HAP-1 (cell line): ENCODE measurements around the gene EREG.

Experiments
- DNase-seq, 2 experiments: peaks; one replicate each; pipeline ENCODE4 v3.0.0-alpha.2; 2016 to 2020; ENCODE audit warnings: low spot score in 2 of 2
- H3K27me3 ChIP-seq: fragments of 250-450 bp; sonication (Bioruptor Pico); 2 replicates; pipeline ENCODE4 v1.5.1; 2020; ENCODE audit warnings: low read depth, mild to moderate bottlenecking, moderate library complexity
- H3K36me3 ChIP-seq: fragments of 250-450 bp; sonication (Bioruptor Pico); replicated peaks from 2 replicates; pipeline ENCODE4 v1.5.1; 2020; ENCODE audit warnings: mild to moderate bottlenecking
- H3K4me1 ChIP-seq: fragments of 250-450 bp; sonication (Bioruptor Pico); 2 replicates; pipeline ENCODE4 v1.5.1; 2020; ENCODE audit warnings: mild to moderate bottlenecking
- H3K4me3 ChIP-seq: fragments of 250-450 bp; sonication (Bioruptor Pico); 2 replicates; pipeline ENCODE4 v1.5.1; 2020; ENCODE audit warnings: mild to moderate bottlenecking, moderate library complexity
- H3K9me3 ChIP-seq: fragments of 250-450 bp; sonication (Bioruptor Pico); 2 replicates; pipeline ENCODE4 v1.5.1; 2020; ENCODE audit warnings: mild to moderate bottlenecking, moderate library complexity
- in situ Hi-C: fragments of 300-500 bp; cut with MboI; formaldehyde crosslinking; loops from 3 replicates; pipeline ENCODE4 v1.14.3; 2020; ENCODE audit warnings: low sequenced_read_pairs, inconsistent platforms, mixed read lengths

EREG gene

DNA sequence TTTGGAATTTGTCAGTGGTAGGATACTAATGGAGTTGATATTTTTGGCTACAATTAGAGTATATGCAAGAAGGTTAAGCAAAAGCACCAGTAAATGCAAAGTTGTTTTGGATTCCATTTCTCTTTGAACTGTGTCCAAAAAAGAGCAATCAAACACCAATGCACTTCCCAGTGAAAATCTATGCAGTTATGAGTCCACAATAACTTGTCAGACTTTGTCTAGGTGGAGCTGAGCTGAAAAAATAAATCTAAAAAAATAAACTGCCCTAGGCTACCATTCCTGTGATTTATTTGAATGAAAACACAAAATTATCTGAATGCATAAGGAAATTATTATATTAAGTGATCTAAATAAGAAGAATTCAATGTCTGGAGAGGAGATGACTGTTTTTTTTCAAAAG lies 42.9 kb downstream of the EREG start:
- no peaks in the 10 kb centered on the region for H3K4me1 ChIP-seq
- H3K27me3 ChIP-seq = no peaks in the 10 kb centered on the region
- H3K9me3 ChIP-seq = no peaks in the 10 kb centered on the region
- H3K36me3 ChIP-seq = no peaks in the 10 kb centered on the region
- H3K4me3 ChIP-seq = no peak overlapping the region
- in situ Hi-C loops = no loop called here
- no peak for DNase-seq

DNA sequence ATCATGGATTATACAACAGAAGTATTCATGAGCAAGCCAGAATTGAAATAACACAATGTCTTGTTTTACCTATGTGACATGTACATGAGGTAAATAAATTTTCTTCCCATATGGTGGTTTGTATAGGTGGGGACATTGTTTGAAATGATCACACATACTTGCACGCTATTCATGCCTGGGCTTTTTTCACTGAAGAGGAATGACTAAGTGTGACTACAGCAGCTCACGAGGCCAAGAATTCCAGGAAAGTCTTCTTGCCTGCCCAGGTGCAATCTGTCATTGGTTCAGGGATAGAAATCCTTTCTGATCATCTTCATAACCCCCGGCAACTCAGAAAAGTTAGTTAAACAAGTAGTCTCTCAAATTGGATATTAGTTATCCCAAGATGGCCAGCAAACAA lies 43.7 kb downstream of the EREG start:
- H3K9me3 ChIP-seq = no peaks in the 10 kb centered on the region
- no peak overlapping the region for H3K4me3 ChIP-seq
- H3K36me3 ChIP-seq = no peaks in the 10 kb centered on the region
- no peak for DNase-seq
- no peaks in the 10 kb centered on the region for H3K4me1 ChIP-seq
- in situ Hi-C loops = no loop called here
- H3K27me3 ChIP-seq = no peaks in the 10 kb centered on the region

DNA sequence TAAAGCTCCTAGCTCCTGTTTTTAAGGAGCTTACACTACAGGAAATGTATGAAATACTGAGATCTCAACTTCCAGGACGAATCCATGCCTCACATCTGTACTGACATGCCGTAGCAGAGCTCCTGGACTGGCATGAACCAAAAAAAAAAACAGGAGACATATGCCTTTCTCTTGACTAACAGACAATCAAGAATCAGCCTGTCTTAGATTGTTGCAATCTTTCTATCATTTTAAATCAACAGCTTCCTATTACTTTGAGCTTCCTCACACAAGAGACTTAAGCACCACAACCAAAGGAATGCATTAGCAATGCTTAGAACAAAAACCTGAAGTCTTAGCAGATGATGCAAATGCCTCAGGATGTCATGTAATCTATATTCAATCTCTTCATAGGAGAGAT lies 45.3 kb downstream of the EREG start:
- in situ Hi-C loops = no loop called here
- Histone ChIP-seq H3K9me3 (no peaks in the 10 kb centered on the region), H3K4me3 (no peak overlapping the region), H3K27me3 (no peaks in the 10 kb centered on the region), H3K36me3 (no peaks in the 10 kb centered on the region), H3K4me1 (no peaks in the 10 kb centered on the region)
- no peak for DNase-seq

DNA sequence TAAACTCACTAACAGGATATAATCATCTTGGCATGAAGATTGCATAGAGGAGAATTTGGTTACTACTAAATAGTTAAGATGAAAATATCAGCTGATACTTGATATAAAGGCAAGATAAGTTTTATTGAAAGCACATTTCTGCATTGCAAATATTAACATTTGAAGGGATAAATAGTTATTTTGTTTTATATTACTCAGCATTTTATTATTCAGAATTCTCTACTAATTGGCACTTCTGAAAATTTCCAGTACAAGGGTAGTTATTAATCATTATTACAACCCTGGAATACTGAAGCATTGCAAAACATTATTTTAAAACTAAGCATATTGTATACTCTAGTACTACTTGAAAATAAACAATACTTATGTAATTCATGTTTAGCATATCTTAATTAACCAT lies 47.3 kb downstream of the EREG start:
- DNase-seq = no peak
- in situ Hi-C loops = no loop called here

DNA sequence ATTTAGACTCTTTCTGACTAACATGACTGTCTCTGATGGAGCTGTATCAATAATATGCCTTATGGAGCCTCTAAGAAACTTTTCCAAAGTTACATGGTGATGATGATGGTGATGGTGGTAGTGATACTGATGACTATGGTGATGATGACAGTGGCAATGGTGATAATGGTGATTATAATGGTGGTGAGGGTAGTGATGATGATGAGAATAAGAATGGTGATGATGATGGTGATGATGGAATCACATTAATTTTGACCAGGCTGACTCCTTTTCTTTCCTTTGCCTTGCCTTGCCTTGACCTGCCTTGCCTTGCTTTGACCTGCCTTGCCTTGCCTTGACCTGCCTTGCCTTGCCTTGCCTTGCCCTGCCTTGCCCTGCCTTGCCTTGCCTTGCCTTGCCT lies 48.3 kb downstream of the EREG start:
- DNase-seq = no peak
- in situ Hi-C loops = no loop called here
- Histone ChIP-seq H3K9me3 (no peaks in the 10 kb centered on the region), H3K36me3 (no peaks in the 10 kb centered on the region), H3K4me3 (no peak overlapping the region), H3K4me1 (no peaks in the 10 kb centered on the region), H3K27me3 (no peaks in the 10 kb centered on the region)

More for the DNA sequence above, 47.3 kb downstream of the EREG start:
- Histone ChIP-seq H3K4me3 (no peak overlapping the region), H3K36me3 (no peaks in the 10 kb centered on the region), H3K27me3 (no peaks in the 10 kb centered on the region), H3K4me1 (no peaks in the 10 kb centered on the region), H3K9me3 (no peaks in the 10 kb centered on the region)

DNA sequence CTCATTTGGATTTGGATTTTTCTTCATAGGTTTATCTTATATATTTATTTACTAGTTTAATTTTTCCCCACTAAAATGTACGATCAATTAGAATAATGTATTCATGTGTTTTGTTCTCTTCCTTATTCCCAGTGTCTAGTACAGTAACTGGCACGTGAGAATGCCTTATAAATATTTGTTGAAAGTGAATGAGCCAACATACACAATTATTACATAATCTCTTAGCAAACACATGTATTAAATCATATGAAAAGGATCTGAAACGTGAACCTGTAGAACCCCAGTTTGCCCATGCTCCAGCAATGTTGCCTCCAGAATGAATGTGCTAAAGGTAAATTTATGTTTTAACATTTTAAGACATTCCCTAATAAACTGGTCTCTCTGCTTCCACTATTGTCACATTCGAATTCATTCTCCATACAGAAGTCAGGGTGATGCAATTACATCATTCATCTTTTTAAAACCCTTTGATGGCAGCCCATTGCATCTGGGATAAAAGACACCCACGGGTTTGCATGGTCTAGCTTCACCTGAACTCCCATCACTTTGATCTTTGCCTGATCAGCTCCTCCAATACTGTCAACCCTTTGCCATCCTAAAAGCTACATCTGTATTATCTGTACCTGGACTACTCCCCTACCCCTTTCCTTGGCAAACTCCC lies 49.3 kb downstream of the EREG start:
- Histone ChIP-seq H3K9me3 (no peaks in the 10 kb centered on the region), H3K36me3 (no peaks in the 10 kb centered on the region), H3K27me3 (no peaks in the 10 kb centered on the region), H3K4me3 (no peak overlapping the region), H3K4me1 (no peaks in the 10 kb centered on the region)
- no peak for DNase-seq
- in situ Hi-C loops = no loop called here

DNA sequence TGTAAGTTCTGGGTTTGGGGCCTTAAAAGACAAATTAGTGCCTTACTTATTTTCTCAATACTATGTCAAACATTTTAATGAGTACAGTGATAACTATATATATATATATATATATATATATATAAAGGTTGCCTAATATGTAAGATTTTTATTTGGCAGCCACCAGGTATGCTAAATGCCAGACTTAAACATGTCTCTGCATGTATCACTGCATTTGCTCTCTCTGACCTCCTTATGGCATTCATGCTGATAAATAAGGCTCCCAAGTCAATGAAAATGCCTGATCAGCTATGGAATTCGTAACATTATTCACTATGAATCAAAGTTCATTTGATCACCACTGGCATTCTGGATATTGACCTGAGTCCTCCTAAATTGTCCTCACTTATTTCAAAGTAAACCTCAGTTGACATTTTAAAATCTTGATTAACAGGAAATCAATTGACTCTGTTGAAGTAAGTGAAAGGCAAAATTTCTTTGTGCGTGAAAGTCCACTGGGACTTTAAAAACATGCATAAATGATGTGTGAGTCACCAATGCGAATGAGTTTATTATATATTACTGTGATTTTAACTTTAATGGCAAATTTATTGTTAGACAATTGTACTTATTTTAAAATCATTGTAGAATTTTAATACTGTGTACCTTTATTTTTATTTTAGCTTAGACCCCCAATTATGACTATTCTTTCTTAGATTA lies 50.8 kb downstream of the EREG start:
- Histone ChIP-seq H3K4me1 (no peaks in the 10 kb centered on the region), H3K9me3 (no peaks in the 10 kb centered on the region), H3K4me3 (no peak overlapping the region), H3K27me3 (no peaks in the 10 kb centered on the region), H3K36me3 (no peaks in the 10 kb centered on the region)
- DNase-seq = no peak
- in situ Hi-C loops = no loop called here

DNA sequence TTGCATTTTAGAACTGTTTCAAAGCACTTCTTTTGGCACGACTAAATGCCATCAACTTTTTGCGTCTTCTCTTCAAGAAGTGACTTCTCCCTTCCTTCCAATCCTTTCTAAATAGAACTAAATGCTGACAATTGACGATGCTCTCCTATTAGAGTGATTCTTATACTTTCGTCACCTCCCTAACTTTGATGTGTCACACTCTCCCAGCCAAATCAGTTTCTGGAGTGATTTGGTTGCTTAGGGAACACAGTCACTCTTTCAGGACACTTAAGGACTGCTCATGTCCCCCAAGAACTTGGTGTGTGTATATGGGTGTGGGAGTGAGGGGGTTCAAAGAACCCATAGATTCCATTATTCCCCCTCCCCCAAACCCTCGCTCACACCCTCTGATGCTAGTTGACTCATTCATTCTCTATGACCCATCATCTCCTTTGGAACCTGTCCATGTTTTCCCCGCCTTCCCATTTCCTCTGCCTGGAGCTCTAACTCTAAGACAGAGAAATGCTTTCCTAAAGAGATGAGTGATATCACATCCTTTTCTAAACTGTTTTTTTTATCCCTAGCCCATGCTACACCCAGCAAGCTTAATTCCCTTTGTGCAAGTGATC lies 53.2 kb downstream of the EREG start:
- Histone ChIP-seq H3K27me3 (no peaks in the 10 kb centered on the region), H3K4me3 (no peak overlapping the region), H3K36me3 (no peaks in the 10 kb centered on the region), H3K4me1 (no peaks in the 10 kb centered on the region), H3K9me3 (no peaks in the 10 kb centered on the region)
- in situ Hi-C loops = no loop called here
- DNase-seq = no peak

DNA sequence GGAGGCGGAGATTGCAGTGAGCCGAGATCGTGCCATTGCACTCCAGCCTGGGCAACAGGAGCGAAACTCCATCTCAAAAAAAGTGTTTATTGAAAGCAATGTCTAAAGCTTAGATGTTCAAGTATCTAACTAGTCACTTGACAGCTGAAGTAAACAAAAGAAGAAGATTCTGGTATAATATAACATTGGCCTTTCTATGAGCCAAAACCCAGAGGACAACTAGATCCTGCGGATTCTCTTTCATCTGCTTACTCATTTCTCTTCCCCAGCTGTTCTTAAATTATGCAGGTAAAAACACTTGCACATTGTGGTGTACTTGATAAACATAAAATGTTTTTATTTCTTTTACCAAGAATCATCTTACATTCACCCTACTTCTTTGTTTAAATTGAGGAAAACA lies 55.9 kb downstream of the EREG start:
- no peaks in the 10 kb centered on the region for H3K27me3 ChIP-seq
- H3K4me3 ChIP-seq = no peak overlapping the region
- in situ Hi-C loops = no loop called here
- DNase-seq = no peak
- no peaks in the 10 kb centered on the region for H3K9me3 ChIP-seq
- no peaks in the 10 kb centered on the region for H3K4me1 ChIP-seq
- H3K36me3 ChIP-seq = no peaks in the 10 kb centered on the region

DNA sequence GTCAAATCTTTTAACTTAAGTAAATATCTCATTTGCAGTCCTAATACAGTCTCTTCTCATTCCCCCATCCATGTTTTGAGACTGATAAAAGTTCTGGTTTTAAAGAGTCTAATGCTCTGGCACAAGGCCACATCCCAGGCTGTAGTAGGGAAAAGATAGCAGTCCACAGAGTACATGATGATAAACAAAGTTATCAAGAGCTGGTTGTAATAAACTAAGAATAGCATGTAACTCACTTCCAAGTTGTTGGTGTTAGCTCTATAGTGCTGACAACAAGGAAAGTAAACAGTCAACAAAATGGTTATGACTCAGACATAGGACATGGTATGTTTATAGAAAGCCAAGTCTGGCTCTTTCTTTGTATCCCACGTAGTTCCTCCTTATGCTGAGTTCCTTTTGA lies 58.2 kb downstream of the EREG start:
- Histone ChIP-seq H3K4me3 (no peak overlapping the region), H3K27me3 (no peaks in the 10 kb centered on the region), H3K9me3 (no peaks in the 10 kb centered on the region), H3K36me3 (no peaks in the 10 kb centered on the region), H3K4me1 (no peaks in the 10 kb centered on the region)
- DNase-seq = no peak
- in situ Hi-C loops = no loop called here

DNA sequence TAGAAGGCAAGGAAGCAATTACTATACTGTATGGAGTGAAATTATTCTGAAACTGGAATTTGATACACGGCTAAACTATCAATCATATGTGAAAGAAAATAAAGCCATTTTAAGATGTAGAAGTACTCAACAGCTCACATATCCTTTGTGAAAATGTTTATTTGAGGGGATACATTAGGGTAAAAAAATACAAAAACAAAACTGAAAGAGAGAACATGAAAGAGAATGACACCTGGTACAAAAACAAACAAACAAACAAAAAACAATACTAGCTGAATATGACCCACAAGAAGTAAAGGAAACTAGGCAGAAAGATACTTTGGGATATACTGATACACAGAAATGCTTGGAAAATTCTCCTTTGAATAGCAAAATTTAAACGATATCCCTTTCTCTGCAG lies 59.2 kb downstream of the EREG start:
- H3K4me3 ChIP-seq = no peak overlapping the region
- H3K4me1 ChIP-seq = no peaks in the 10 kb centered on the region
- no peak for DNase-seq
- H3K27me3 ChIP-seq = no peaks in the 10 kb centered on the region
- H3K9me3 ChIP-seq = no peaks in the 10 kb centered on the region
- H3K36me3 ChIP-seq = no peaks in the 10 kb centered on the region
- in situ Hi-C loops = no loop called here

DNA sequence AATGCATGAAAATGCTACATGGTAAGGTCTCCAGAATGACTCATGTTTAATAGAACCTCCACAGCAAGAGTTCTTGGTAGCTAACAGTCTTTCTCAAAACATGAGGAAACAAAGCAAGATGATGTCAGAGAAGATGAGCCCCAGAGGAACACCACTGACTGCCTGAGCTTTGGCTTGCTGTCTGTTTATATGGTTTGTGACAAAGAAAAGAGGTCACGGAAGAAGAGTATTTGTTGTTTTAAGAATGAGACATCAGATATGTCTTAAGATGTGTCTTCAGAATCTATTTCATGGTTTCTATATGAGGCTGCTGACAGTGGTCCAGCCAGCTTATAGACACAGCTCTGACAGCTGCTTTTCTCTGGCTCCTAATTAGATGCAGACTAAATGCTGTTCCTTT lies 61.2 kb downstream of the EREG start:
- Histone ChIP-seq H3K9me3 (no peaks in the 10 kb centered on the region), H3K4me1 (no peaks in the 10 kb centered on the region), H3K36me3 (no peaks in the 10 kb centered on the region), H3K4me3 (no peak overlapping the region), H3K27me3 (no peaks in the 10 kb centered on the region)
- DNase-seq = no peak
- in situ Hi-C loops = no loop called here

DNA sequence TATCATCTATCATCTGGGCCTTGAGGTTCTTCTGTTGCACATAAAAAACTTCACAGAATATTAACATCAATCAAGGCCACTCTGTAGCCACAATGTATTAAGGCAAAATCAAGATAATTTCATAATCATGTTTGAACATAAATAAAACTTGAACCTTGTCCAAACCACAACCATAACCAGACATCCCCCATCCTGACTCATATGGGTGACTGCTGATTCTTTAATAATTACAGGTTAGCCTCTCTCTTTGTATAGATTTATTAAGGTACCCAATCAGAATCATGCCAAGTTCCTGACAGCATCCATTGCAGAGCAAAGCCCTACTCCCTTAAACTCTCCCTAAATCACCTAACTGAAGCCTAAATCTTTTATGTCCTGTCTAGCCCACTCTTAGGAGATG lies 63.3 kb downstream of the EREG start:
- DNase-seq = no peak
- in situ Hi-C loops = no loop called here

DNA sequence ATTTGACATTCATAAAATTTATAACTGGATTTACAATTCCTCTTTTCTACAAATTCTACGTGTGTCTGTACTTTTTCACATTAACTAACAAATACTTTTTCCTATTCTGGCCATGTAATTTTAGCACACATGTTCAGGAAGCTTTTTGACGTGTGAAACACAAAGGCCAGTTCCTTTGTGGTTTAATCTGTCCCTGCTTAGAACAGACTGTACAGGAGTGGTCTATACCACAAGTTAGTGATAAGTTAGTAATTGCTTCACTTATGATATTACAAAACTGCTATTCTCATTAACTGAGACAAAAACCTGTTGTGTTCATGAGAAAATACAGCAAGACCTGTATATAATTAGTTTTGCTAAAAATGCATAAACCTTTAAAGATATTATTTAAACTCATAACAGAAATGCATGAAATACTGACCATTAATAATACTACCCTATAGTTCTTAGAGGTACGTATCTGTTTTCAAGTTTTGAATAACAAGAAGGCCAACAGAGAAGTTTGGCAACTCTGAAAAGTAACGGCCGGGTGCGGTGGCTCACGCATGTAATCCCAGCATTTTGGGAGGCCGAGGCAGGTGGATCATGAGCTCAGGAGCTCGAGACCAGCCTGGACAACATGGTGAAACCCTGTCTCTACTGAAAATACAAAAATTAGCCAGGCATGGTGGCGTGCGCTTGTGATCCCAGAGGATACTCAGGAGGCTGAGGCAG lies 66.3 kb downstream of the EREG start:
- Histone ChIP-seq H3K27me3 (no peaks in the 10 kb centered on the region), H3K36me3 (no peaks in the 10 kb centered on the region), H3K4me1 (no peaks in the 10 kb centered on the region), H3K4me3 (no peak overlapping the region), H3K9me3 (no peaks in the 10 kb centered on the region)
- DNase-seq = no peak
- in situ Hi-C loops = no loop called here

More for the DNA sequence above, 63.3 kb downstream of the EREG start:
- H3K4me3 ChIP-seq = no peak overlapping the region
- no peaks in the 10 kb centered on the region for H3K9me3 ChIP-seq
- H3K27me3 ChIP-seq = no peaks in the 10 kb centered on the region
- H3K4me1 ChIP-seq = no peaks in the 10 kb centered on the region
- no peaks in the 10 kb centered on the region for H3K36me3 ChIP-seq
